ENCODE results near the gene ATP10B.
"Not testable (repeated sequence)": the region's sequence is repeated elsewhere in the genome, so short reads cannot be mapped to it uniquely, and the experiment has no call there.

ATP10B gene, protein sequence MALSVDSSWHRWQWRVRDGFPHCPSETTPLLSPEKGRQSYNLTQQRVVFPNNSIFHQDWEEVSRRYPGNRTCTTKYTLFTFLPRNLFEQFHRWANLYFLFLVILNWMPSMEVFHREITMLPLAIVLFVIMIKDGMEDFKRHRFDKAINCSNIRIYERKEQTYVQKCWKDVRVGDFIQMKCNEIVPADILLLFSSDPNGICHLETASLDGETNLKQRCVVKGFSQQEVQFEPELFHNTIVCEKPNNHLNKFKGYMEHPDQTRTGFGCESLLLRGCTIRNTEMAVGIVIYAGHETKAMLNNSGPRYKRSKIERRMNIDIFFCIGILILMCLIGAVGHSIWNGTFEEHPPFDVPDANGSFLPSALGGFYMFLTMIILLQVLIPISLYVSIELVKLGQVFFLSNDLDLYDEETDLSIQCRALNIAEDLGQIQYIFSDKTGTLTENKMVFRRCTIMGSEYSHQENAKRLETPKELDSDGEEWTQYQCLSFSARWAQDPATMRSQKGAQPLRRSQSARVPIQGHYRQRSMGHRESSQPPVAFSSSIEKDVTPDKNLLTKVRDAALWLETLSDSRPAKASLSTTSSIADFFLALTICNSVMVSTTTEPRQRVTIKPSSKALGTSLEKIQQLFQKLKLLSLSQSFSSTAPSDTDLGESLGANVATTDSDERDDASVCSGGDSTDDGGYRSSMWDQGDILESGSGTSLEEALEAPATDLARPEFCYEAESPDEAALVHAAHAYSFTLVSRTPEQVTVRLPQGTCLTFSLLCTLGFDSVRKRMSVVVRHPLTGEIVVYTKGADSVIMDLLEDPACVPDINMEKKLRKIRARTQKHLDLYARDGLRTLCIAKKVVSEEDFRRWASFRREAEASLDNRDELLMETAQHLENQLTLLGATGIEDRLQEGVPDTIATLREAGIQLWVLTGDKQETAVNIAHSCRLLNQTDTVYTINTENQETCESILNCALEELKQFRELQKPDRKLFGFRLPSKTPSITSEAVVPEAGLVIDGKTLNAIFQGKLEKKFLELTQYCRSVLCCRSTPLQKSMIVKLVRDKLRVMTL (N-terminal part only)

DNA sequence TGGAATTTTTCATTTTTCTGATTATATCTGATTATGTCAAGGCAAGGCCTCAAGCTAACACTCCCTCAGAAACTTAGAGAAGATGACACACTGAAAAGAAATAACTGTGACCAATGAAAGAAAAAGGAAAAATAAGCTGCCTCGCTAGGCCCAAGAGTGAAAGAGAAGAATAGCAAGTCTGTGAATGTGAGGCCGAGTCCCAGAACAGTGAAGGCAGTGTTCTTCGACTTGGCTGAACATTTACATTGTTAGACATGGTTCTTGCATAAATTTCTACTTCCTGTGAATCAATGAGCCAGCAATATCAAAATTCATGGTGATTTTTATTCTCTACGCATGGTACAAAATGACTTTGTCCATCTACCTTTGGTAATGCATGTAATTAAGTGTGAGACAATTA lies at the start of gene ATP10B:
TSS of gene ATP10B (minus strand) at position 163 of the 400 bp plus-strand sequence. CDS start 164,137 bp downstream, outside the sequence.
- no peak for DNase-seq (ENCODE audit: low spot score)

DNA sequence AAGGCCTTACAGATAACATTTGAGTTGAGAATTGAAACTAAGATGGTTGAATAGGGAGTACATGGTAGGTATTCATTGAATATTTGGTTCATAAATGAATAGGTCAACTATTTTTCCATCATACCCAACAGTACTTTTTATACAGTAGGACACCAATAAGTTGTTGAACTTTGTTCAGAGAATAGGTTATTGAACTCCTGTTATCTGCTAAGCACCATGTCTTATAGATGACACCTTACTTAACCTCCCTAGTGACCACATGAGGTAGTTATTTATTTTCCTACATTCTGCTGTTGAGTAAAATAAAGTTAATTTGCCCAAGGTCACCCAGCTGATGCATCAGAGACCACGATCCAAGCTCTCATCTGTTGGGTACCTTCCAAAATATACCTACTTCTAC lies 49.6 kb upstream of the ATP10B start:
- no peak for DNase-seq (ENCODE audit: low spot score)

DNA sequence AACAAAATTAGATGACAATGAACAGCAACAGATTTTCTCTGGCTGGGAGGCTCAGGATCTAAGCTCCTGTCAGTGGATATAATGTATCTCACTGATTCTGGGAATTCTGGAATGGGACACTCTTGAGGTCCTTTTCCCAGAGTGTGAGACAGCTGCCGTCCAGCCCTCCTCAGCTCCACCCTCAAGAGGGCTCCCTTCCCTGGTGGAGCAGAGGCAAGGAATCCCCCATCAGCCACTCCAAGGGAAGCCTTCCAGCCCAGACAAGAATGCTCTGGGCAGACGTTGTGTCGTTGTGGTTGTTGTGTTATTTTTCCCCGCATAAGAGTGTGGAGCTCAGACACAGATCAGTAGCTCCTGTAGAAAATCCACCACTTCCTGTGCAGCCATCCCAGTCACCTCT lies 47.7 kb upstream of the ATP10B start:
- no peak for DNase-seq (ENCODE audit: low spot score)

DNA sequence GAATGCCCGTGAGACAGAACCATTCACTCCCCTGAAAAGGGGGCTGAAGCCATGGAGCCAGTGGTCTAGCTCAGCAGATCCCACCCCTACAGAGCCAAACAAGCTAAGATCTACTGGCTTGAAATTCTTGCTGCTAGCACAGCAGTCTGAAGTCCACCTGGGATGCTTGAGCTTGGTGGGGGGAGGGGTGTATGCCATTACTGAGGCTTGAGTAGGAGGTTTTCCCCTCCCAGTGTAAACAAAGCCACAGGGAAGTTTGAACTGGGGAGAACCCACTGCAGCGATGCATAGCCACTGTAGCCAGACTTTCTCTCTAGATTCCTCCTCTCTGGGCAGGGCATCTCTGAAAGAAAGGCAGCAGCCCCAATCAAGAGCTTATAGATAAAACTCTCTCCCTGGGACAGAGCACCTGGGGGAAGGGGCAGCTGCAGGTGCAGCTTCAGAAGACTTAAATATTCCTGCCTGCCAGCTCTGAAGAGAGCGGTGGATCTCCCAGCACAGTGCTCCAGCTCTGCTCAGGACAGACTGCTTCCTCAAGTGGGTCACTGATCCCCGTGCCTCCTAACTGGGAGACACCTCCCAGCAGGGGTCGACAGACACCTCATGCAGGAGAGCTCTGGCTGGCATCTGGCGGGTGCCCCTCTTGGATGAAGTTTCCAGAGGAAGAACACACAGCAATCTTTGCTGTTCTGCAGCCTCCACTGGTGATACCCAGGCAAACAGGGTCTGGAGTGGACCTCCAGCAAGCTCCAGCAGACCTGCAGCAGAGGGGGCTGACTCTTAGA lies 41.4 kb upstream of the ATP10B start:
- DNase-seq (ENCODE audit: low spot score): not testable (repeated sequence)

DNA sequence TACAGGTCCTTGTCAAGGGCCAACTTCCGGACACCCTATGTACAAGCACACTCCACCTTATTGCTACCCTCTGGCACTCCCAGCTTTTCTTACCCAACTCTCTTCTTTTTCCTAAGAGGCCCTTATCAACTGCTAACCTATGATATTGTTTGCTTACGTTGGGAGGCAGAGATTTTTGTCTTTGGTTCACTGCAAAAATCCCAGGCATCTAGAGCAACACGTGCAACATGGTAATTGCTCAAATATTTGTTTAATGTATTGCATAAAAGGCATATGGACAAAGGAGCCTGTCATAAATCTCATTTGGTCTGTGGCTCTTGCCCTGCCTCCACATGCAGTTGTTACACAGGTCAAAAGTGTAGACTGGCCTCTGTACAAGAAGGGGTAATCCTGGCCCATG lies 35.8 kb upstream of the ATP10B start:
- no peak for DNase-seq (ENCODE audit: low spot score)

DNA sequence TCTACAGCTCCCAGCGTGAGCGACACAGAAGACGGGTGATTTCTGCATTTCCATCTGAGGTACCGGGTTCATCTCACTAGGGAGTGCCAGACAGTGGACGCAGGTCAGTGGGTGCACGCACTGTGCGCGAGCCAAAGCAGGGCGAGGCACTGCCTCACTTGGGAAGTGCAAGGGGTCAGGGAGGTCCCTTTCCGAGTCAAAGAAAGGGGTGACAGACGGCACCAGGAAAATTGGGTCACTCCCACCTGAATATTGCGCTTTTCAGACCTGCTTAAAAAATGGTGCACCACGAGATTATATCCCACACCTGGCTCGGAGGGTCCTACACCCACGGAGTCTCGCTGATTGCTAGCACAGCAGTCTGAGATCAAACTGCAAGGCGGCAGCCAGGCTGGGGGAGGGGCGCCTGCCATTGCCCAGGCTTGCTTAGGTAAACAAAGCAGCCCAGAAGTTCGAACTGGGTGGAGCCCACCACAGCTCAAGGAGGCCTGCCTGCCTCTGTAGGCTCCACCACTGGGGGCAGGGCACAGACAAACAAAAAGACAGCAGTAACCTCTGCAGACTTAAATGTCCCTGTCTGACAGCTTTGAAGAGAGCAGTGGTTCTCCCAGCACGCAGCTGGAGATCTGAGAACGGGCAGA lies 21.7 kb upstream of the ATP10B start:
- not testable (repeated sequence) for DNase-seq (ENCODE audit: low spot score)

DNA sequence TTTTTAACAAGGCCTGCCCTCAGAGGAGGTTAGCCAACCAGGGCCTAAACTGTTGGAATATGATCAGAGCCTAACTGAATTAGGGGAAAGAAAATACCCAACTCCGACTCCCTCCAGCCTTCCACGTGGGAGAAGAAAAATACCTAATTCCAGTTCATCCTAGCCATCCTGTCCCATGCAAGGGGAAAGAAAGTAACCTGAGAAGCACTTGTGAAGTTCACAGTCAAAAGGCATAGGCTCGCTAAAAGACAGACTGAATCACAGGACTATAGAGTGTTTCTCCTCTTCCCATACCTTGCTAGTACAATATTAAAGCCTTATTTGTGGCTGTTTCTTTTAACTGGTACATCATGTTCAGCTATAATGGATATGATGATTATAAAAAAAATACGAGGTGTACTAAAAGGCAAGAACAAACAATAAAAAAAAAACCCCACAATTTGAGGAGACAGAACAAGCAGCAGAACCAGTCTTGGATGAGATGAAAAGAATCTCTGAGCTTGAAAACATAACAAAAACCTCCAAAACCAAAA lies 18.0 kb upstream of the ATP10B start:
- DNase-seq (ENCODE audit: low spot score): no peak

DNA sequence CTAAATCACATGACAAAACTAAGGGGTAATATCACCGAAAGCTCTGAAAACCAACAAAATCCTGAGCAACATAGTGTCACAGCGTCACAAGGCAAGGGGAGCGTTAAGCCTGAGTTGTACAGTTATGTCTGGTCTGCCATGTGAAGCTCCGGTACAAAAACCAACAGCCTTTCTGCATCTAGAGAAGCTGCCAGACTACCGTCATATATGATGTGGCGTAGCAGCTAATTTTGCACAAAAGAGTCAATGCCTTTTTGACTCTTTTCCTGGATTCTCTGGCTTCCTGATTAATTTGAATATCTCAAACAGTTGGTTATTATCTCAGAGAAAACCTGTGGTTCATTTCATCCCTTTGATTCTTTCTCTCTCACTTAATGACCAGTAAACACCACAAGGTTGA lies 16.0 kb upstream of the ATP10B start:
- DNase-seq (ENCODE audit: low spot score): no peak

DNA sequence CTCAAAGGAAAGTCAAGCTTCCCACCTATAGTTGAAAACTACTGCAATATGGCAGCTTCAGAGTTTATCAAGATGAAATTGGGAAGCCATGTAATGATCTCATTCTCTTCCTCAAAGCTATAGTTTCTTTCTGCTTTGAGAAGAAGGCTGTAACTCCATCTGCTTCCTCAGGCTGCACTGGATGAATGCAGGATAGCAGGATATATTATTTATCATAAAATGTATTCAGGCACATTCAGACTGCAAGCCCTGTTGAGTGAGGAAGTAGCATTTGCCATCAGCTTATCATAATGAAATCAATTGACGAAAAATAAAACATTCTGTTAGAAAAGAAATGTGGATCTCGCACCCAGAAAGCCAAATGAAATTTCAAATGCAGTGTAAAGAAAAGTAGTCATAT lies 560 bp downstream of the ATP10B start:
- DNase-seq (ENCODE audit: low spot score): no peak

DNA sequence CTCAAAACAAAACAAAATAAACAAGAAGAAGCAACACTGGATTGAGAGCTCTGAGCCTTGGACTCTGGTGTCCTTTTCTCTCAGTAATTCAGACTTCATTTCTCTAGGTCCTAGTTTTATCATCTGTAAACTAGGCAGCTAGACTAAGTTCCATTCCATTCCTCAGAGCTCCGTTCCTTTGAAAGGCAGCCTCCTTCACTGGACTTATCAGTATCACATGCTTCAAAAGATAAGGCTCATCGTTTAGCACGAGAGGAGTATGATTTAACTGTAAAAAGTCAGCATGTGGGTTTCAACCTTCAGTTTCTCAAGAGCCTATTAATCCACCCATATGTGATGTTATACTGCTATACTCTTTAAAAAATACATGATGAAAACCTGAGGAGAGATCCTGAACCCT lies 1.6 kb downstream of the ATP10B start:
- DNase-seq (ENCODE audit: low spot score): no peak

DNA sequence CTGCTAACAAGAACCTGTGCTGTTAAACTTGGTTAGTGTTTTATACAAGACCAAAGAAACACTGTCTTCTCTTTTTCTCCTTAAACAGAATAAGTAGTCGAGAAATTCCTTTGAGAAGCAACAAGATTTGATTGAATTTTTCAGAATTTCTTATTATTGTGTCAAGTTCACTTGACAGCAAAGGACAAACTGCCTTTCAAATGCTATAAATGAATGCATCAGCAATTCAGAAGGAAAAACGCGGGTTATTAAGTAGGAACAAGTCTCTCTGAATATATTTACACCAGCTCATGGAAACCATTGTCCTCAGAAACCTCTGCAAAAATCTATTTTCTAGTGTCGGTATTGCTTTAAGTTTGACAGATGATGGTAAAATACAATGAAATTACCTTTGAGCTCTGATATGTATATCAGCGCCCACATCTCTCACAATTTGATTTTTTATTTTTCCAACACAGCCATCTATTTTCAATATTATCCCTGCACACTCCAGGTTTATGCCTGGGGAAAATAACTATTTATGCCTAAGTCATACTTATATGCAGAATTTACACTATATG lies 4.4 kb downstream of the ATP10B start:
- no peak for DNase-seq (ENCODE audit: low spot score)

DNA sequence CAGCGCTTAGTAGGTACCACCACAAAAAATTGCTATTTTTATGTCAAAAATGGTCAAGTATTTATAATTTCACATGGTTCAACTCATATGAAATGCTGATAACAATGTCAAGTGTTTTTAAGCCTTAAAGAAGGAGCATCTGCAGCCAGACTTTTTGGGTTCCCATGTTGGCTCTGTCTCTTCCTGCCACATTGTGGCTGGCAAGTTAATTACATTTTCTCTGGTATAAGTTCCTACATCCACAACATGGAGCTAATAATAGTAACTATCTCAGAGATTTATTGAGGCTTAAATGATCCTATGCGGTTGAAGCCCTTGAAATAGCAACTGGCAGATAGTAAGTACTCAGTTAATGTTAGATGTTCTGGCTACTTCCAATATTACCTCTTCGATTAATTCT lies 5.4 kb downstream of the ATP10B start:
- DNase-seq (ENCODE audit: low spot score): no peak

DNA sequence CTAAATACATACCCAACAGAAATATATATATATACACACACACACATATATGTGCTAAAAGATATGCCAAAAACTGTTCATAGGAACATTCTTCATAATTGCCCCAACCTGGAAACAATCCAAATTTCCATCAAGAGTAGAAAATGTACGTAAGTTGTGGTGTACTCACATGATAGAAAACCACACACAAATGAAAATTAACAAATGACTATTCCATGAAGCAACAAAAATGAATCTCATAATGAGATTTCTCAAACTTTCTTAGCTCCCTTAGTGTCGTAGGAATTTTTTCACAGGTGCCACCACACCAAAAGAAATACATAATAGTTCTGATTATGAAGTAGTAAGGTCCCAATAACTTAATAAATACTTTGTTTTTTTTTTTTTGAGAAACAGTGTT lies 7.8 kb downstream of the ATP10B start:
- no peak for DNase-seq (ENCODE audit: low spot score)

DNA sequence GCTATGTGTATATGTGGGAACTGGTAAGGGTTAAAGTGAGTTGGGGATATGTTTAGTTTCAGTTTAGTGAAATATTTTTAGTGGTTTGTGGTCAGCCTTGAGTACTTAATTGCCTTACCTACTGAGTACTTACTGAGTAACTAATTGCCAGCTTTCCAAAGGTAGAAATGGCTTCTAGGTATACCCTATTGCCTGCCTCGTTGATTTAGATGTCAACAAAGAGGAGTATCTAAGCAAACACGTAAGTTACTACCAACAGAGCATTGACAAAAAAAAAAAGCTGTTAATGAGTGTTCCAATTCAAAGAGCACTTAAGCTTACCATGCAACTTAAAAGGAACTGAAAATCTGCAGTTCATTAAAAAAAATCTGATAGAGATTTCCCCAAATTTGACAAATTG lies 8.8 kb downstream of the ATP10B start:
- no peak for DNase-seq (ENCODE audit: low spot score)

DNA sequence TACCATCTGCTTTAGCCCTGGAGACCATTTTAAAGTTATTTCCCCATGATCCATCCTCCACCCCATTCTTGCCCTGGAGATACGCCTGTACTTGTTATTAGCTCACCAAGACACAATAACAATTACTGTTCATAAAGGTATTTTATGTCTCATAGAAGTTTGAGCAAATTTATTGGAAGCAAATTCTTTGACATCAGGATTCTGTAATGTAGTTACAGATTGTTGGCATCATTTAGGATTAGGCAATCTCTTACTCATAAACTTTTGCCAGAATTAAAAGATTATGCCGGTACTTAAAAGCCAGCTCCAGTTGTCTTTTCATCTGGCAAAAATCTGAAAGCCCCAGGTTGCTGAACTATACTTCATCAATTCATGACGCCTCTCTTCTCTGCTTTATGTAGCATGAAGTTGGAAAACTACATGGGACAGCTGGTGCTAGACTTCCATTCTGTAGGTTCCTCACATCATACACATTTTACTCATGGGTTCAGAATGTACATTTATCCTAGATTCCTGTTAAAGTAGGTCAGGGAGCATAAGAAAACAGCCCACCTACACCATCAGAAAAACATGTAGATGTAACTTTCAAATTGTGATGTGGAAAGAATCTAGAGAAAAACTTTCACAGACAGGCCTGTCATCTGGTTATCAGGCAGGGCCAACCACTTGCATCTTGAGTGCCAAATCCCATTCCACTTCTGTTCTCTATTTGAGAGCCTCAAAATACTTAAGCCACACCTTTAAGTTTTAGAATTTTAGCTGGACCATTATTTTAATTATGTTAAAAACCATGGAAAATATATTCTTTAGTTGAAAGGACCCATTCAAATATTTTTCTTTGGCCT lies 14.0 kb downstream of the ATP10B start:
- DNase-seq (ENCODE audit: low spot score): no peak

DNA sequence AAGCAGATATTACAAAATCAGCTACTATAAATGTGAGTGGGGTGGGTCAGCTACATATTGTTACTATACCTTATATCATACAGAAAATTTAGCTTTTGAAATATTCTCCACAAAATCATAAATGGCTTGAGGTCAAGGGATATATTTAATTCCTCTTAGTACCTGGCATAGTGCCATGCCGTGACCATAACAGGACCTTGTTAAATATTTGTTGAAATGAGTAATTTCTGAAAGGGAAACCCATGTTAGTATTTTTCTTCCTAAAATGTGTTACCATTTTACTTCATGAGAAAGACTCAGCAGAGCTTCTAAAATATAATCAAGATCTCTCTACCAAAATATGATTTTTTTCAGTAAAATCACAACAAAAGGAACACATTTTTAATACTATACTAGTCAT lies 14.8 kb downstream of the ATP10B start:
- DNase-seq (ENCODE audit: low spot score): no peak

DNA sequence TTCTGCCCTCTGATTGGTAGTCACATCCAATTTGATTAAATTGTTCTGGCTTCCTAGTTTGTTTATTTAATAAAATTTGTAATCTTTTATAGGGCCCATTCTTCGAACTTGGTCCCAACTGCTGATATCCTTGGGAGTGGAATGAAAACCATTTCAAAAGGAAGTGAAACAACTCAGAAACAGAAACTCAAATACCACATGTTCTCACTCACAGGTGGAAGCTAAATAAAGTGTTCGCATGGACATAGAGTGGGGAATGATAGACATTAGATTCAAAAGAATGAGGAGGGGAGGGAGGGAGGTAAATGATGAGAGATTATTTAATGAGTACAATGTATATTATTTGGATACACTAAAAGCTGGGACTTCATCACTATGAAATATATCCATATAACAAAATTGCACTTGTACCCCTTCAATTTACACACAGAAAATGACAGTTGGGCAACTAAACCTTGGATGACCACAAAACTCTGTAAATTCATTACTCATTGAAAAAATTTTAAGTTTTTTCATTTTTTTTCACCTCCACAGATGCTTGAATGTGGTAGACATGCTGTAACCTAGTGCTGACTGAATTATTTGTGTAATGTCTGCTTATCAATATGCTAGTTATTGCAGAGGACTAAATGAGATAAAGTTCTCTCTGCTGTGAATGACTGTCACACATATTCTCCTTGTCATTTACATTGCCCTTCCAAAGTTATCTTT lies 16.0 kb downstream of the ATP10B start:
- no peak for DNase-seq (ENCODE audit: low spot score)

DNA sequence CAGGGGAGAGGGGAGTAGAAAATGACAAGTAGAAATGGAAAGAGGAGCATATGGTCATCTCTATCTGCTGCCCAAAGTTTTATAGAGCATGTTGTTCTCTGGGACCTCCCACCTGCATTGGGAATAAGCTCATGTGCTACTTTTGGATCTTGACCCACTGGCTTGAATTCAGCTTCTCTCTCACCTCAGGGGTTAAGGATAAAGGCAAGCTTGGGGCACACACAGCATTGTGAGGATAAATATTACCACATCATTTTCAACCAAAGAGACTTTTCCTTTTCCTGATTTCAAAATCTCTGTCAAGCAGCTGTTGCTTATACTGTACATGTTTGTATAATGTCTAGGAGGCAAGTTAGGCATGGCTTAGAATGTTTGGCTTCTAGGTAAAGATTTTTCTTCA lies 16.6 kb downstream of the ATP10B start:
- DNase-seq (ENCODE audit: low spot score): no peak

DNA sequence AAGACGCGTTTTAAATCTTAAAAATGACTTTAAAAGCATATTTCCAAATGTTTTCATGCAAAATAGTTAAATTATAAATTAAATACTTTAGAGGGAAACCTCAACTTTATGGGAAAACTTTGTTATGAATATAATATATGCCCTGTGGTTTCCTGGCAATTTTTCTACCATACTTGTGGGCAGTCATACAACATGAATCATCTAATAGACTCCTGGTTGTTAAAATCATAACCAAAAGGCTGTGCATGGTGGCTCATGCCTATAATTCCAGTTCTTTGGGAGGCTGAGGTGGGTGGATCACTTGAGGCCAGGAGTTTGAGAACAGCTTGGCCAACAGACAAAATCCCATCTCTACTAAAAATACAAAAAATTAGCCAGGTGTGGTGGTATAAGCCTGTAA lies 18.2 kb downstream of the ATP10B start:
- no peak for DNase-seq (ENCODE audit: low spot score)

Measured in AG20443 (cell line).